Heart right ventricle (tissue), 16 donors: ENCODE results near the gene TMIE. TPM values are rescaled to one million over a fixed set of nuclear protein-coding genes. Genes with fewer than 3 reads are reported as not detected.

Experiments
- ATAC-seq, 8 donors: fragments of 200-7000 bp; cut with Tn5 transposase; one replicate each; pipeline ENCODE4 v1.9.1; 2020; ENCODE audit warnings: mild to moderate bottlenecking in 8 of 8, moderate library complexity in 8 of 8, moderate number of reproducible peaks in 1 of 8
- DNase-seq, 2 donors: peaks; one replicate each; pipeline ENCODE4 v3.0.0-alpha.2; 2020
- H3K27ac ChIP-seq, 10 donors: fragments of 200-600 bp; sonication (generic) in 2 of 10; one replicate each; pipeline versions ENCODE4 v1.5.0 to v1.8.0; 2020 to 2022; ENCODE audit warnings: mild to moderate bottlenecking in 3 of 10
- H3K27me3 ChIP-seq, 7 donors: fragments of 200-600 bp; one replicate each; pipeline ENCODE4 v1.8.0; 2021 to 2022; ENCODE audit warnings: mild to moderate bottlenecking in 2 of 7
- H3K36me3 ChIP-seq, 9 donors: fragments of 200-600 bp; sonication (generic) in 1 of 9; one replicate each; pipeline versions ENCODE4 v1.5.0 to v1.8.0; 2020 to 2022; ENCODE audit warnings: mild to moderate bottlenecking in 2 of 9
- H3K4me1 ChIP-seq, 9 donors: fragments of 200-600 bp; sonication (generic) in 1 of 9; one replicate each; pipeline versions ENCODE4 v1.5.0 to v1.8.0; 2020 to 2022; ENCODE audit warnings: mild to moderate bottlenecking in 4 of 9
- H3K4me3 ChIP-seq, 10 donors: fragments of 200-600 bp; sonication (generic) in 2 of 10; one replicate each; pipeline versions ENCODE4 v1.5.0 to v1.8.0; 2020 to 2022; ENCODE audit warnings: mild to moderate bottlenecking in 7 of 10, moderate library complexity in 2 of 10
- H3K9me3 ChIP-seq, 11 donors: fragments of 200-600 bp in 10 of 11; sonication (generic) in 2 of 11; one replicate each; pipeline versions ENCODE4 v1.5.0 to v1.8.0; 2013 to 2022; ENCODE audit warnings: mild to moderate bottlenecking in 2 of 11, control low read depth in 1 of 11, moderate library complexity in 1 of 11
- WGBS, 2 donors: extraction: QIAGEN DNeasy Blood & Tissue Kit; methylation state at CpG; one replicate each; pipeline ENCODE4 v1.1.7; 2013; ENCODE audit warnings: inconsistent platforms in 1 of 2; 5-methylcytosine and 5-hydroxymethylcytosine counted together
- intact Hi-C, 10 donors: fragments of 100-400 bp; cut with DNase I; formaldehyde crosslinking; loops; one replicate each; pipeline versions ENCODE4 v1.11.1 to v1.14.2; 2022
- polyA plus RNA-seq, 2 donors: library from polyadenylated mRNA; stranded (reverse); fragments of 200-250 nt; gene quantifications; one replicate each; pipeline ENCODE4 v1.2.3, GENCODE V29; 2013
- total RNA-seq, 10 donors: library from RNA; stranded (reverse); fragmentation: NEBNext Ultra II Directional in 3 of 10; extraction: Animal tissue kit (Norgen Biotek cat#: 25700) in 3 of 10; gene quantifications; one replicate each; pipeline versions ENCODE4 v1.2.1 to v1.2.4, GENCODE V29; 2021 to 2023
- TF ChIP-seq, protein P1 (sequence below), 9 donors: fragments of 200-600 bp; sonication (generic) in 2 of 9; IDR thresholded peaks; one replicate each; pipeline versions ENCODE4 v1.5.0 to v1.8.0; 2021 to 2022; ENCODE audit warnings: antibody characterized with exemption in 9 of 9, mild to moderate bottlenecking in 5 of 9, moderate library complexity in 1 of 9
- donor health status: Arrhythmogenic right ventricular cardiomyopathy.
- donor health status: ischemic (EF 13 %, LVEDD 7.1; RV severe dilation, severe dysfunction).
- donor health status: healthy with polysubstance abuse.
- donor health status: DM: no; HTN: yes; CAD: no.
- donor health status: DM: no; HTN: no; CAD: no.
- donor health status: ischemic (EF 25% LVEDD 6.9; RV normal size, moderate dysfunction).
- donor health status: ischemic (EF 25% LVEDD 5.7; RV mildly dilated, moderate dysfunction).
- donor health status: healthy.
- donor health status: DM: yes; HTN: yes; CAD: no.
- donor health status: Ischemic cardiomyopathy.
- donor health status: ischemic (EF 35%, LVEDD 5.7; RV mildly dilated, moderate dysfunction).
- donor health status: nonischemic (EF 11% LVEDD 7.7; RV severe dilation, severe dysfunction).
- donor health status: DM: yes; HTN: yes; CAD: no.
- donor health status: PGD.
- donor health status: ischemic (EF 29% LVEDD 5.4; RV normal size, mild dysfunction).
- donor health status: nonischemic (EF 23%, LVEDD 6.1; RV moderate dilation, normal function).

Gene TMIE
- total and polyA plus RNA-seq, 12 donors = 0.21 to 1.2 (median 0.48) TPM; not detected in 1

DNA sequence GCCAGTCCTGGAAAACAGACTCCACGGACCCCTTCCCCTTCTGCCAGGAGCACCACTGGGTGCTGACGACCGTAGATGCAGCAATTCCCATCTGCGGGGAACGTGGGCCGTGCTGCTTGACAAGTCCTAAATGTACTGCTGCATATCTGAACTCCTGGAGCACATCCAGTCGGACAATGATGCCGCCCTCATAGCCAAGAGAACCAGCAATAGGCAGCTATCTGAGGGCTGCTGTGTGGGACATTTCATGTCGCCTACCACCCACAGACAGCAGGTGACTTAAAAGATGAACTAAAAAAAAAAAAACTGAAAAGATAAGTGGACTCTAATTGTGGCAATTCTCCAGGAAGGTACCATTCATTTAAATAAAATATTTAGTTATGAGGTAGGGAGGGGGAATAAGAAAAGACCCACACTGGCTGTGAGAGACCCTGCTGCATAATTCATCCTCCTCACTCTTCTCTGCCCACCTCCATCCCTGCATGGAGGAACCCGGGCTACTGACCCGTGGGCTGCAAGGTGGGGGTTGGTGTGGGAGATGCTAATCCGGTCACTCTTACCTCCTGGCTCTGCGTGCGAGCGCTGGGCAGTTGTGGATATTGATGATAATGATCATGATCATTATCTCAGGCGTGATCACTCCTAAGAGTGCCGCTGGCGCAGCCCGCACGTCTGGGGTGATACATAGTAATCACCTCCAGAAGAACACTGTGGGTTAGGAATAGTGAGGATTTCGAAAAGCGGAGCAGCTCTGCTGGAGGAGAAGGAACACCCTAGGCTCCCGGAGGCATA is 36.0 kb upstream of the TMIE start:
- Histone ChIP-seq H3K36me3 (peaks cover 0 to 3% (median 0%) of the 10 kb centered on the region in 9 donors), H3K4me3 (no peak overlapping the region), H3K9me3 (no peaks in the 10 kb centered on the region), H3K27me3 (no peaks in the 10 kb centered on the region), H3K4me1 (peaks cover 14 to 80% (median 53%) of the 10 kb centered on the region in 9 donors), H3K27ac (peak overlapping the region; percentile 70 to 91 (median 80))
- DNase-seq (peak in 1 of 2 donors; percentile 47), ATAC-seq (peak in 6 of 8 donors; percentile 20 to 59 (median 50))
- 62 to 73% methylated on average over 23 of the region's 23 CpGs for whole genome bisulfite sequencing, 2 donors
- TF ChIP-seq, protein P1, sequence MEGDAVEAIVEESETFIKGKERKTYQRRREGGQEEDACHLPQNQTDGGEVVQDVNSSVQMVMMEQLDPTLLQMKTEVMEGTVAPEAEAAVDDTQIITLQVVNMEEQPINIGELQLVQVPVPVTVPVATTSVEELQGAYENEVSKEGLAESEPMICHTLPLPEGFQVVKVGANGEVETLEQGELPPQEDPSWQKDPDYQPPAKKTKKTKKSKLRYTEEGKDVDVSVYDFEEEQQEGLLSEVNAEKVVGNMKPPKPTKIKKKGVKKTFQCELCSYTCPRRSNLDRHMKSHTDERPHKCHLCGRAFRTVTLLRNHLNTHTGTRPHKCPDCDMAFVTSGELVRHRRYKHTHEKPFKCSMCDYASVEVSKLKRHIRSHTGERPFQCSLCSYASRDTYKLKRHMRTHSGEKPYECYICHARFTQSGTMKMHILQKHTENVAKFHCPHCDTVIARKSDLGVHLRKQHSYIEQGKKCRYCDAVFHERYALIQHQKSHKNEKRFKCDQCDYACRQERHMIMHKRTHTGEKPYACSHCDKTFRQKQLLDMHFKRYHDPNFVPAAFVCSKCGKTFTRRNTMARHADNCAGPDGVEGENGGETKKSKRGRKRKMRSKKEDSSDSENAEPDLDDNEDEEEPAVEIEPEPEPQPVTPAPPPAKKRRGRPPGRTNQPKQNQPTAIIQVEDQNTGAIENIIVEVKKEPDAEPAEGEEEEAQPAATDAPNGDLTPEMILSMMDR (IDR thresholded peaks at IDR 0.05) = no peak
- intact Hi-C loops = loop anchor here in 3 of 10 donors (2.0 to 10.0 kb wide), 4 partner anchors 30 to 232 kb away; partner anchors contain the start of gene LRRC2 (in 2 of the 3)

DNA sequence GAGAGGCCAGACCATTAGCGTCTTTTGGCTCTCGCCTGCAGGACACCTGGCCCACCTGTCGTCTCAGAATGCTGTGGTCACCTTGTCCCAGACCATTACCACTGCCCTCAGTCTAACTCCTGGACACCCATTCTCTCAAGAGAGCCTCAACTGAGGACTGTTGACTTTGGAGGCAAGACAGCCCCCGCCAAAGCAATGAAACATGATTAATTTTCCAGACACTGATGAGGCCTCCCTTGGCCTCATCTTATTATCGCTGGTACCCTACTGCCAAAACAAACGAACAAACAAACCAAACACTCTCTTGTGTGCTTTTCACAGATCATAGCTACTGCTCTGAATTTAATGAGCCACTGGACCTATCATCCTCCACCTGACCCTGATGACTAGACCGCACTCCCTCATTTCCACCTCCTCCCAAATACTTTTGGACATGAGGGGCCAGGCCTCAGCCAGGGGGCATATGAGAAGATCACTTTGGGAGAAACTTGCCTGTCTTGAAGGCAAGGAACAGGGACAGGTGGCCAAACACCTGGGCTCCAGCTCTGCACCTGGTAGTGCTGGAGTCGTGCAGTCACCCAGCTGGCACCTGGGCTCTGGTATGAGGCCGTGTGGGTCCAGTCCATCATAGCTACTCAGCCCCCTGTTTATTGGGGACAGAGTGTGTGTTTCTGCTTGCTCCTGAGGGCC is 35.3 kb upstream of the TMIE start:
- peaks cover 10 to 72% (median 47%) of the 10 kb centered on the region in 9 donors for H3K4me1 ChIP-seq
- TF ChIP-seq, protein P1 (IDR thresholded peaks at IDR 0.05) = no peak
- no peak overlapping the region for H3K4me3 ChIP-seq
- H3K9me3 ChIP-seq = no peaks in the 10 kb centered on the region
- intact Hi-C loops = loop anchor here in 2 of 10 donors (2.0 to 10.0 kb wide), 2 partner anchors 29 to 101 kb away; partner anchors contain the start of gene LRRC2 (in 2 of the 2)
- peak in 1 of 8 donors; percentile 0 for ATAC-seq
- H3K27ac ChIP-seq = peak overlapping the region; percentile 38 to 91 (median 80)
- H3K36me3 ChIP-seq = peaks cover 0 to 10% (median 0%) of the 10 kb centered on the region in 9 donors
- H3K27me3 ChIP-seq = no peaks in the 10 kb centered on the region
- 74 to 75% methylated on average over 9 of the region's 9 CpGs for WGBS, 2 donors
- DNase-seq = no peak

DNA sequence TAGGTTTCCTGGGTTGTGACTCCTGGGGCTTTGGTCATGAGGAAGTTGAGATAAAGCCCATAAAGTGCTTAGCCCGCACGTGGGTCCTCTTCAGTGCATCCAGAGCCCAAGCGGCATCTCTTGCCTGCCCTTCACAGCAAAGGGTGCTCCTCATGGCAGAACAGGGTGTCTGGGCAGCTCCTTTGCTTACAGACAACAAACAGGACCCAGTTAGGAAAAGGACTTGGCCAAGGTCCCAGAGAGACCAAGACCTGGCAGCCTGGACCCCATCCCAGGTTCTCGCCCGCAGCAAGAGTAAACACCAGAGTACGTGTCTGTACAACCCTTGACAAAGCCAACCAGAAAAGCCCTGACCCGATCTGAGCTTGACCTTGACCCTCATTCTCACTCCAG is 34.7 kb upstream of the TMIE start:
- peak; percentile 58 to 59 for DNase-seq
- H3K36me3 ChIP-seq = peaks cover 0 to 16% (median 0%) of the 10 kb centered on the region in 9 donors
- peak overlapping the region; percentile 38 to 91 (median 80) for H3K27ac ChIP-seq
- no peaks in the 10 kb centered on the region for H3K27me3 ChIP-seq
- 49 to 58% methylated on average over 7 of the region's 7 CpGs for WGBS, 2 donors
- peaks cover 10 to 68% (median 42%) of the 10 kb centered on the region in 9 donors for H3K4me1 ChIP-seq
- peak in 6 of 8 donors; percentile 38 to 72 (median 42) for ATAC-seq
- TF ChIP-seq, protein P1 (IDR thresholded peaks at IDR 0.05) = no peak
- H3K4me3 ChIP-seq = no peak overlapping the region
- intact Hi-C loops = loop anchor here in 2 of 10 donors (10.0 kb wide), 1 partner anchor 102 kb away; the partner anchor contains the start of gene LRRC2 (in 2 of the 2)
- no peaks in the 10 kb centered on the region for H3K9me3 ChIP-seq

DNA sequence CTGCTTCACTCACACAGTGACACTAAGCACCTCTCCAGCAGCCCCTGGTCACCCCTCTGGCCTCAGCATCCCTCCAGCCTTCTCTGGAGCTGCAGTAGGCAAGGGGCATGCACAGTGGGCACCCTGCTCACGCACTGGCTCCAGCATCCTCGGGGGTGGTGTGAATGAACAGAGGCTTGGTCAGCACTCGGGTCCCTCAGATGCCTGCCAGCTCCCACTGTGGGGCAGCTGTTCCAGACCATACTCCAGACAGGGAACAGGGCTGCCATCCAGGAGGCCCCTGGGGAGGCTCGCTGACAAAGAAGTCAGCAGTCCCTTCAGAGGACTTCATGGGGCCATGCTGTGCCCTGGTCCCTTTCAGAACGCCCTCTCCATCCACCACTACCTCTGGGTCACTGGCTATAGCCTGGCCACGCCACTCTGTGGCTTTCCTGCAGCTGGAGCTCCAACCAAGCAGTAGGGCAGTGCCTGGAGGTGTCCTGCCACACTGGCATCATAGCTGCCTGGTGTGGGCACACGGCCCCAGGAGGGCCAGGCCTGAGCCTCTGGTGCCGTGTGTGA is 34.1 kb upstream of the TMIE start:
- ATAC-seq (peak in 2 of 8 donors; percentile 0 to 4), DNase-seq (peak in 1 of 2 donors; percentile 5)
- peaks cover 0 to 23% (median under 1%) of the 10 kb centered on the region in 9 donors for H3K36me3 ChIP-seq
- H3K27me3 ChIP-seq = no peaks in the 10 kb centered on the region
- no peak overlapping the region for H3K4me3 ChIP-seq
- H3K4me1 ChIP-seq = peaks cover 10 to 66% (median 42%) of the 10 kb centered on the region in 9 donors
- no peaks in the 10 kb centered on the region for H3K9me3 ChIP-seq
- intact Hi-C loops = loop anchor here in 2 of 10 donors (10.0 kb wide), 1 partner anchor 102 kb away; the partner anchor contains the start of gene LRRC2 (in 2 of the 2)
- 79 to 81% methylated on average over 8 of the region's 8 CpGs for WGBS, 2 donors
- H3K27ac ChIP-seq = peak overlapping the region in 9 of 10 donors; percentile 51 to 90 (median 79)
- TF ChIP-seq, protein P1 (IDR thresholded peaks at IDR 0.05) = no peak
